ENCODE measurements around the gene ZNF69. TPM values are rescaled to one million over a fixed set of nuclear protein-coding genes. Genes with fewer than 3 reads are reported as not detected.

Gene ZNF69
- total and polyA plus RNA-seq, 2 of the 13 experiments (the other 11 are each of a cell fraction or from before 2014, with no cell fraction given) = 9.6 to 21.0 TPM

DNA sequence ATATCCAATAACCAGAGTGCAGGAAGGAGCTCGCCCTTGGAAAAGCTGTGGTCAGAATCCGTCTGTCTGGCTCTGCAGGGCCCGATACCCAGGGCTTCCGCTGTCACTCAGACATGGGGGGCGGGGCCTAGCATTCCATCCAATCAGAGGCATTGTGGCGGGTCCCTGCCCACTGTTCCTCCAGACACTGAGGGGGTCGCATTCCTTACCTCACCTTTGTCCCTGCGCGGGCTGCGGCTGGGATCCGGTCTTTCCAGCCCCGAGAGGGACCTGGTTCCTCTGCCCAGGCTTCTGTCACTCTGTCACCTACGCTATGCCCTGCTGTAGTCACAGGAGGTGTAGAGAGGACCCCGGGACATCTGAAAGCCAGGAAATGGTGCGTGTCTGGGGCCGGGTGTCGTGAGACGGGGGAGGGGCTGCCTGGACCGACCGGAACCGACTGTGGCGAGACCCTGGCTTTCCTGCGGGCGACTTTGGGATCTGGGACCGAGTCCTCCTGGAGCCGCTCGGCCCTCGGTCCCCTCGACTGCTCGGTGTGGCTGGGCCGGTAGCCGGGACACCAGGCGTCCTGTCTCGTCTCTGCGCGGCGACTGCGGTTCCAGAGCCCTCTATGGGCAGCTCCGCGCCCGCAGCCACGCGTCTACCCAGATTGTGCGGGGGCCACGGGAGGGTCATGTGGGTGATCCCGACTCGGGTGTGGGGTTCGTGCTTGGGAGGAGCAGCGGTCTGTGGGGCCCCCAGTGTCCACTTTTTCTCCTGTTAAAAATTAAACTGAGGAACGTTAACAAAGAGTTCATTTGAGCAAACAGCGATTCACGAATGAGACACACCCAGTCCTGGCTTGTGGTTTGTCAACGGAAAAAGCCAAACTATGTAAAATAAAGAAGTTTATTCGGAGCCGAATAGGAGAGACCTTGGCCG, at the start of gene ZNF69 (continued):
- TF ChIP-seq, protein P1, sequence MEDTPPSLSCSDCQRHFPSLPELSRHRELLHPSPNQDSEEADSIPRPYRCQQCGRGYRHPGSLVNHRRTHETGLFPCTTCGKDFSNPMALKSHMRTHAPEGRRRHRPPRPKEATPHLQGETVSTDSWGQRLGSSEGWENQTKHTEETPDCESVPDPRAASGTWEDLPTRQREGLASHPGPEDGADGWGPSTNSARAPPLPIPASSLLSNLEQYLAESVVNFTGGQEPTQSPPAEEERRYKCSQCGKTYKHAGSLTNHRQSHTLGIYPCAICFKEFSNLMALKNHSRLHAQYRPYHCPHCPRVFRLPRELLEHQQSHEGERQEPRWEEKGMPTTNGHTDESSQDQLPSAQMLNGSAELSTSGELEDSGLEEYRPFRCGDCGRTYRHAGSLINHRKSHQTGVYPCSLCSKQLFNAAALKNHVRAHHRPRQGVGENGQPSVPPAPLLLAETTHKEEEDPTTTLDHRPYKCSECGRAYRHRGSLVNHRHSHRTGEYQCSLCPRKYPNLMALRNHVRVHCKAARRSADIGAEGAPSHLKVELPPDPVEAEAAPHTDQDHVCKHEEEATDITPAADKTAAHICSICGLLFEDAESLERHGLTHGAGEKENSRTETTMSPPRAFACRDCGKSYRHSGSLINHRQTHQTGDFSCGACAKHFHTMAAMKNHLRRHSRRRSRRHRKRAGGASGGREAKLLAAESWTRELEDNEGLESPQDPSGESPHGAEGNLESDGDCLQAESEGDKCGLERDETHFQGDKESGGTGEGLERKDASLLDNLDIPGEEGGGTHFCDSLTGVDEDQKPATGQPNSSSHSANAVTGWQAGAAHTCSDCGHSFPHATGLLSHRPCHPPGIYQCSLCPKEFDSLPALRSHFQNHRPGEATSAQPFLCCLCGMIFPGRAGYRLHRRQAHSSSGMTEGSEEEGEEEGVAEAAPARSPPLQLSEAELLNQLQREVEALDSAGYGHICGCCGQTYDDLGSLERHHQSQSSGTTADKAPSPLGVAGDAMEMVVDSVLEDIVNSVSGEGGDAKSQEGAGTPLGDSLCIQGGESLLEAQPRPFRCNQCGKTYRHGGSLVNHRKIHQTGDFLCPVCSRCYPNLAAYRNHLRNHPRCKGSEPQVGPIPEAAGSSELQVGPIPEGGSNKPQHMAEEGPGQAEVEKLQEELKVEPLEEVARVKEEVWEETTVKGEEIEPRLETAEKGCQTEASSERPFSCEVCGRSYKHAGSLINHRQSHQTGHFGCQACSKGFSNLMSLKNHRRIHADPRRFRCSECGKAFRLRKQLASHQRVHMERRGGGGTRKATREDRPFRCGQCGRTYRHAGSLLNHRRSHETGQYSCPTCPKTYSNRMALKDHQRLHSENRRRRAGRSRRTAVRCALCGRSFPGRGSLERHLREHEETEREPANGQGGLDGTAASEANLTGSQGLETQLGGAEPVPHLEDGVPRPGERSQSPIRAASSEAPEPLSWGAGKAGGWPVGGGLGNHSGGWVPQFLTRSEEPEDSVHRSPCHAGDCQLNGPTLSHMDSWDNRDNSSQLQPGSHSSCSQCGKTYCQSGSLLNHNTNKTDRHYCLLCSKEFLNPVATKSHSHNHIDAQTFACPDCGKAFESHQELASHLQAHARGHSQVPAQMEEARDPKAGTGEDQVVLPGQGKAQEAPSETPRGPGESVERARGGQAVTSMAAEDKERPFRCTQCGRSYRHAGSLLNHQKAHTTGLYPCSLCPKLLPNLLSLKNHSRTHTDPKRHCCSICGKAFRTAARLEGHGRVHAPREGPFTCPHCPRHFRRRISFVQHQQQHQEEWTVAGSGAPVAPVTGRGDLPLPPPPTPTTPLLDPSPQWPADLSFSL (CRISPR knock-in tag; IDR thresholded peaks at IDR 0.05) = no peak
- TF ChIP-seq STAT5B (CRISPR knock-in tag; IDR thresholded peaks at IDR 0.05) (0 out of 2 replicates have a peak, but pooled peaks have one; percentile 34), ZNF598 (CRISPR knock-in tag; IDR thresholded peaks at IDR 0.05; ENCODE audit: borderline replicate concordance) (peak; percentile 88; the same call in 1 of the 2 replicates), ZFP36L1 (CRISPR knock-in tag; IDR thresholded peaks at IDR 0.05) (peak; percentile 92), ZBTB7B (CRISPR knock-in tag; IDR thresholded peaks at IDR 0.05) (peak; percentile 94), KAT8 (CRISPR knock-in tag; IDR thresholded peaks at IDR 0.05) (peak; percentile 84), RAD21 (CRISPR knock-in tag; IDR thresholded peaks at IDR 0.05) (peak; percentile 46), SNAI1 (CRISPR knock-in tag; IDR thresholded peaks at IDR 0.05; ENCODE audit: borderline replicate concordance) (no peak; the same call in none of the 2 replicates), LCORL (IDR thresholded peaks at IDR 0.05) (no peak), LCORL (CRISPR knock-in tag; IDR thresholded peaks at IDR 0.05) (peak; percentile 53; the same call in 1 of the 2 replicates), PAXIP1 (CRISPR knock-in tag; conservative IDR thresholded peaks at IDR 0.05) (peak; percentile 79; the same call in 1 of the 2 replicates), GLI4 (CRISPR knock-in tag; IDR thresholded peaks at IDR 0.05; ENCODE audit: borderline replicate concordance) (peak; percentile 95; the same call in 1 of the 2 replicates)
- TF ChIP-seq, protein P2, sequence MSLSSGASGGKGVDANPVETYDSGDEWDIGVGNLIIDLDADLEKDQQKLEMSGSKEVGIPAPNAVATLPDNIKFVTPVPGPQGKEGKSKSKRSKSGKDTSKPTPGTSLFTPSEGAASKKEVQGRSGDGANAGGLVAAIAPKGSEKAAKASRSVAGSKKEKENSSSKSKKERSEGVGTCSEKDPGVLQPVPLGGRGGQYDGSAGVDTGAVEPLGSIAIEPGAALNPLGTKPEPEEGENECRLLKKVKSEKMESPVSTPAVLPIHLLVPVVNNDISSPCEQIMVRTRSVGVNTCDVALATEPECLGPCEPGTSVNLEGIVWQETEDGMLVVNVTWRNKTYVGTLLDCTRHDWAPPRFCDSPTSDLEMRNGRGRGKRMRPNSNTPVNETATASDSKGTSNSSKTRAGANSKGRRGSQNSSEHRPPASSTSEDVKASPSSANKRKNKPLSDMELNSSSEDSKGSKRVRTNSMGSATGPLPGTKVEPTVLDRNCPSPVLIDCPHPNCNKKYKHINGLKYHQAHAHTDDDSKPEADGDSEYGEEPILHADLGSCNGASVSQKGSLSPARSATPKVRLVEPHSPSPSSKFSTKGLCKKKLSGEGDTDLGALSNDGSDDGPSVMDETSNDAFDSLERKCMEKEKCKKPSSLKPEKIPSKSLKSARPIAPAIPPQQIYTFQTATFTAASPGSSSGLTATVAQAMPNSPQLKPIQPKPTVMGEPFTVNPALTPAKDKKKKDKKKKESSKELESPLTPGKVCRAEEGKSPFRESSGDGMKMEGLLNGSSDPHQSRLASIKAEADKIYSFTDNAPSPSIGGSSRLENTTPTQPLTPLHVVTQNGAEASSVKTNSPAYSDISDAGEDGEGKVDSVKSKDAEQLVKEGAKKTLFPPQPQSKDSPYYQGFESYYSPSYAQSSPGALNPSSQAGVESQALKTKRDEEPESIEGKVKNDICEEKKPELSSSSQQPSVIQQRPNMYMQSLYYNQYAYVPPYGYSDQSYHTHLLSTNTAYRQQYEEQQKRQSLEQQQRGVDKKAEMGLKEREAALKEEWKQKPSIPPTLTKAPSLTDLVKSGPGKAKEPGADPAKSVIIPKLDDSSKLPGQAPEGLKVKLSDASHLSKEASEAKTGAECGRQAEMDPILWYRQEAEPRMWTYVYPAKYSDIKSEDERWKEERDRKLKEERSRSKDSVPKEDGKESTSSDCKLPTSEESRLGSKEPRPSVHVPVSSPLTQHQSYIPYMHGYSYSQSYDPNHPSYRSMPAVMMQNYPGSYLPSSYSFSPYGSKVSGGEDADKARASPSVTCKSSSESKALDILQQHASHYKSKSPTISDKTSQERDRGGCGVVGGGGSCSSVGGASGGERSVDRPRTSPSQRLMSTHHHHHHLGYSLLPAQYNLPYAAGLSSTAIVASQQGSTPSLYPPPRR (CRISPR knock-in tag; IDR thresholded peaks at IDR 0.05; ENCODE audit: borderline replicate concordance) = peak; percentile 51
